GM23338 (cell line): ENCODE results near the gene STPG1. TPM values are rescaled to one million over a fixed set of nuclear protein-coding genes. Genes with fewer than 3 reads are reported as not detected.

Experiments
- ATAC-seq: fragments of 200-7000 bp; cut with Tn5 transposase; 3 replicates; pipeline ENCODE4 v1.9.1; 2020
- DNase-seq: peaks from one replicate; pipeline ENCODE4 v3.0.0-alpha.2; 2015; ENCODE audit warnings: low spot score
- H2AFZ ChIP-seq: fragments of 200-600 bp; sonication (generic); 2 replicates; pipeline ENCODE4 v1.8.0; 2016; ENCODE audit warnings: antibody characterized with exemption, mild to moderate bottlenecking, moderate library complexity
- H3F3A ChIP-seq: fragments of 200-600 bp; sonication (generic); replicated peaks from 2 replicates; pipeline ENCODE4 v1.8.0; 2017; ENCODE audit warnings: antibody characterized with exemption, mixed run types, low read depth
- H3K27ac ChIP-seq: fragments of 200-600 bp; sonication (generic); 2 replicates; pipeline ENCODE4 v1.6.1; 2016; ENCODE audit warnings: low read depth
- H3K27me3 ChIP-seq: fragments of 200-600 bp; sonication (generic); 2 replicates; pipeline ENCODE4 v1.8.0; 2016; ENCODE audit warnings: mild to moderate bottlenecking, mixed run types, moderate library complexity; ENCODE audit not compliant: insufficient read depth
- H3K36me3 ChIP-seq: fragments of 200-600 bp; sonication (generic); 2 replicates; pipeline ENCODE4 v1.8.0; 2016; ENCODE audit warnings: mild to moderate bottlenecking; ENCODE audit not compliant: insufficient read depth
- H3K4me1 ChIP-seq: fragments of 200-600 bp; sonication (generic); 2 replicates; pipeline ENCODE4 v1.8.0; 2016; ENCODE audit warnings: mild to moderate bottlenecking, moderate library complexity; ENCODE audit not compliant: insufficient read depth
- H3K4me2 ChIP-seq: fragments of 200-600 bp; sonication (generic); 2 replicates; pipeline ENCODE4 v1.7.1; 2017; ENCODE audit warnings: mixed run types
- H3K4me3 ChIP-seq: fragments of 200-600 bp; sonication (generic); 2 replicates; pipeline ENCODE4 v1.6.1; 2016; ENCODE audit warnings: mixed run types
- H3K79me2 ChIP-seq: fragments of 200-600 bp; sonication (generic); replicated peaks from 2 replicates; pipeline ENCODE4 v1.8.0; 2017; ENCODE audit warnings: mild to moderate bottlenecking; ENCODE audit not compliant: insufficient read depth
- H3K9me2 ChIP-seq: fragments of 200-600 bp; sonication (generic); 2 replicates; pipeline ENCODE4 v1.8.0; 2017; ENCODE audit not compliant: insufficient read depth
- H4K20me1 ChIP-seq: fragments of 200-600 bp; sonication (generic); replicated peaks from 2 replicates; pipeline ENCODE4 v1.8.0; 2017; ENCODE audit warnings: mild to moderate bottlenecking; ENCODE audit not compliant: insufficient read depth
- H3K27ac Mint-ChIP-seq: 2 replicates; pipeline ENCODE4 v1.8.0; 2020; ENCODE audit warnings: inconsistent platforms, mild to moderate bottlenecking, moderate library complexity, mixed read lengths
- H3K27me3 Mint-ChIP-seq: 3 replicates; pipeline ENCODE4 v1.8.0; 2022; ENCODE audit warnings: low read depth, mild to moderate bottlenecking, moderate library complexity, mixed read lengths, inconsistent platforms; ENCODE audit not compliant: insufficient read depth, poor library complexity
- H3K36me3 Mint-ChIP-seq: 3 replicates; pipeline ENCODE4 v1.8.0; 2021; ENCODE audit warnings: low read depth, mild to moderate bottlenecking, inconsistent platforms, moderate library complexity, mixed read lengths
- H3K4me1 Mint-ChIP-seq: 3 replicates; pipeline ENCODE4 v1.8.0; 2020; ENCODE audit warnings: mild to moderate bottlenecking, inconsistent platforms, mixed read lengths
- H3K4me3 Mint-ChIP-seq: 3 replicates; pipeline ENCODE4 v1.8.0; 2021; ENCODE audit warnings: moderate library complexity, mild to moderate bottlenecking, inconsistent platforms, mixed read lengths
- H3K9me3 Mint-ChIP-seq: 3 replicates; pipeline ENCODE4 v1.8.0; 2020; ENCODE audit warnings: moderate library complexity, mild to moderate bottlenecking, inconsistent platforms, mixed read lengths
- CREB1 ChIP-seq: fragments of 250-450 bp; sonication (Bioruptor Pico); IDR thresholded peaks from 2 replicates; pipeline ENCODE4 v1.5.0; 2020; ENCODE audit warnings: low read depth, mild to moderate bottlenecking, moderate library complexity
- CTCF ChIP-seq, 2 experiments: fragments of 200-600 bp in 1 of 2; sonication (generic) in 1 of 2; conservative IDR thresholded peaks; 2 replicates each; pipeline versions ENCODE4 v1.5.1 to v1.6.1; 2016 to 2017; ENCODE audit warnings: antibody characterized with exemption in 2 of 2, low read depth in 2 of 2, mild to moderate bottlenecking in 2 of 2, moderate library complexity in 1 of 2
- JUNB ChIP-seq: IDR thresholded peaks from one replicate; pipeline ENCODE4 v1.6.1; 2016; ENCODE audit warnings: antibody characterized with exemption; ENCODE audit not compliant: unreplicated experiment
- POLR2AphosphoS5 ChIP-seq: IDR thresholded peaks from 2 replicates; pipeline ENCODE4 v1.6.1; 2016; ENCODE audit warnings: antibody characterized with exemption, low read depth
- STAT1 ChIP-seq: IDR thresholded peaks from one replicate; pipeline ENCODE4 v1.6.1; 2016; ENCODE audit warnings: antibody characterized with exemption; ENCODE audit not compliant: unreplicated experiment
- ZNF462 ChIP-seq: fragments of 250-450 bp; sonication (Bioruptor Pico); IDR thresholded peaks from 2 replicates; pipeline ENCODE4 v1.5.0; 2020; ENCODE audit warnings: mild to moderate bottlenecking, moderate library complexity
- polyA plus RNA-seq: library from polyadenylated mRNA; unstranded; fragments of >200 nt; fragmentation: Nextera tagmentation; extraction: Ambion mirVana; gene quantifications from 2 replicates; pipeline ENCODE4 v1.2.1, GENCODE V29; 2016
- total RNA-seq: library from RNA; depleted of rRNA; stranded (reverse); fragments of >200 nt; shearing (Covaris generic); gene quantifications from 2 replicates; pipeline ENCODE4 v1.2.3, GENCODE V29; 2014

Gene STPG1
- total and polyA plus RNA-seq, 2 experiments from 2014 or later = 8.2 to 11.4 TPM

DNA sequence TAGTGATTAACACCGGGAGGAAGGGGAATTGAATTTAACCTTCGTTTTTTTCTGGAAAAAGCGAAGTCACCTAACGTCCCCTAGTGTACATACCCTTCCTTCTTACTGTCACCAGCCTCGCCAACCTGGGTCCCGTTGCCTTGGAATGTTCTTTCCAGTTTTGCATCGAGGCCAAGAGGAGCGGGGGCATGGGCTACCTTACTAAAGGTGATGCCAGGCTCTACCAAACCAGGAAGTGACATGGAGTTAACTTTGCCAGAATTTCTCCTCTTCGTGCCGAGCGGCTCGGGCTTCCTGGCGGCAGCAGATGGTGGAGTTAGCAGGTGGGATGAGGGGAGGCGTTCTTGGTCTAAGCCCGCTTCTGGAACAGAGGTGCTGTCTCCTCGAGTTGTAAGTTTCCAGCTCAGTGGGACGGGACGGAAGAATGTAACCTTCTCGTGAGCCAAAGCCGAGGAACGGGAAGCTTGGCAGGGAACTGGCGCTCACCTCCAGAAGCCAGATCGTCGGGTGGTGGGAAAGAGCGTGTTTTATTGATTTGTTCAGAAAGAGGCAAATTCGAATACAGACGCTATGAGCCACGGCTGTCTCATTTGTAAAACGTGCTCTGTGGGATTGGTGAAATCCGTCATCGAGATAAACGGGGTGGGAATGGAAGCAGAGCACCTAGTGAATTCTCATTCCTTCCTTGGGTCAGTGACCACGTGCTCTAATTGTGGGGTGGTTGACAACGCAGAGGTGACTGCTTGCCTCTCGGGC, 2.5 kb upstream of the STPG1 start (continued):
- no peak for TF ChIP-seq ZNF462 (CRISPR knock-in tag)

DNA sequence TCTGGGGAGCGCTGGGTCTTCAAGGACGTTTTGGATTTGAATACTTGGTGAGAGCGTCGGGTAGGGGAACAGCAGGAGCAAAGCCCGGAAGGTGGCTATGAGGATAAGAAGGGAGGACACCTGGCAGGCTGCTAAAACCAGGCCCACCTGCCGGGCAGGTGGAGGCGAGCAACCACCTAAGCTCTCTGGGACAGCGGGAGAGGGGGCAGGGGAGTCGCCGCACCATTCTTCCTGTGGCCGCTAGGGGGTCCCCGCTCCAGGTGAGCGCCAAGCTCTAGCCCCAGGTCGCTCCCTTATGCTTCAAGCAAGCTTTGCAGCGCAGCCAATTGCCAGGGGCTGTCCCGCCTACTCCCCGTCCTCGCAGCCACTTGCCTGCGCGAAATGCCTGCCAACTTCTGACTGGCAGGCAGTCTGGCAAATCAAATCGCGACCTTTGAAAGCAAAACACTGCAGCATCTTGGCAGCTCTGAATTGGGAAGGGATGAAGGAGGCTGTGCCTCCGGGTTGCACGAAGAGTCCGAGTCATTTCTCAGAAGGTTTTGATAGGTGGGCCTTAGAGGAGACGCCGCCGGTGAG, 1.8 kb upstream of the STPG1 start, which contains the start of gene NIPAL3:
TSS of gene NIPAL3 (plus strand) at position 469 of the 576 bp plus-strand sequence. CDS start 3,746 bp downstream, outside the sequence.
- peaks cover 9% of the 10 kb centered on the region; the same call in 1 of the 2 replicates for H3K79me2 ChIP-seq
- peak within 1 kb of the TSS; percentile 62 for H3K27ac ChIP-seq
- no peaks in the 10 kb centered on the region for H3K9me3 Mint-ChIP-seq
- H3K4me3 ChIP-seq = peak within 1 kb of the TSS; percentile 68
- H4K20me1 ChIP-seq = no peaks in the 10 kb centered on the region
- H3K4me2 ChIP-seq = peak within 1 kb of the TSS; percentile 88
- H3K4me3 Mint-ChIP-seq = peak within 1 kb of the TSS; percentile 97
- H3K27me3 Mint-ChIP-seq = peaks cover 6% of the 10 kb centered on the region
- H3K4me1 ChIP-seq = peaks cover 18% of the 10 kb centered on the region
- H2AFZ ChIP-seq = peak within 1 kb of the TSS; percentile 72
- H3K27ac Mint-ChIP-seq = peak within 1 kb of the TSS; percentile 89
- DNase-seq (peak; percentile 100), ATAC-seq (peak; percentile 92)
- no peaks in the 10 kb centered on the region for H3K9me2 ChIP-seq
- H3K36me3 ChIP-seq = no peaks in the 10 kb centered on the region; the same call in 1 of the 2 replicates
- H3K4me1 Mint-ChIP-seq = peaks cover 24% of the 10 kb centered on the region
- peaks cover 3% of the 10 kb centered on the region for H3K36me3 Mint-ChIP-seq
- peaks cover 6% of the 10 kb centered on the region for H3F3A ChIP-seq
- no peaks in the 10 kb centered on the region for H3K27me3 ChIP-seq
- TF ChIP-seq JUNB = peak; percentile 22
- TF ChIP-seq POLR2AphosphoS5 = peak; percentile 33; the same call in 1 of the 2 replicates
- peak; percentile 51 to 76 for TF ChIP-seq CTCF (conservative IDR thresholded peaks at IDR 0.05; ENCODE audit: low read depth in 2 of 2)
- no peak for TF ChIP-seq STAT1
- TF ChIP-seq CREB1 (CRISPR knock-in tag) = peak; percentile 70
